Endometrium (tissue), 2 donors: Measurements from ENCODE around the gene ADAMTS2.

Experiments used
- FAIRE-seq: peaks from 2 replicates; lab custom pipeline; 2012; peaks lifted over from hg19 to GRCh38; lab: Jason Lieb, UNC
- donor health status: control.
- donor health status: control.

ADAMTS2 gene

DNA sequence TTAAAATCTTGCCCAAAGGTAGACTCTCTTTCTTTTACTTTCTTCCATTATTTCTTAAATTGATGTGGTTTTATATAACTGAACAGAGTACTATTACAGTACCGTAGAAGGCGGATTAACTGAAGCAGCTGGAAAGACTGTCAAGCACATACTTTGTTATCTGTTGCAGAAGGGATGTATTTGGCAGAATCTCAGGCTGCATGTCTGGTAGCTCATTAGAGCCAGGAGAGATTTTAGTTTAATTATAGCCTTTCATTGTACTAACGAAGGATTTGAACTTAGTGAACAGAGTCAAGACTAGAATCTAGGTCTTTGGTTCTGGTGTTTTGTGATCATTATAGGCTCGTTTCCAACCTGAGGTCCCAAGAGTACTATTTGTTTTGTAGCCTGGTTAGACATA, 264.5 kb downstream of the ADAMTS2 start:
- FAIRE-seq, result no peak

DNA sequence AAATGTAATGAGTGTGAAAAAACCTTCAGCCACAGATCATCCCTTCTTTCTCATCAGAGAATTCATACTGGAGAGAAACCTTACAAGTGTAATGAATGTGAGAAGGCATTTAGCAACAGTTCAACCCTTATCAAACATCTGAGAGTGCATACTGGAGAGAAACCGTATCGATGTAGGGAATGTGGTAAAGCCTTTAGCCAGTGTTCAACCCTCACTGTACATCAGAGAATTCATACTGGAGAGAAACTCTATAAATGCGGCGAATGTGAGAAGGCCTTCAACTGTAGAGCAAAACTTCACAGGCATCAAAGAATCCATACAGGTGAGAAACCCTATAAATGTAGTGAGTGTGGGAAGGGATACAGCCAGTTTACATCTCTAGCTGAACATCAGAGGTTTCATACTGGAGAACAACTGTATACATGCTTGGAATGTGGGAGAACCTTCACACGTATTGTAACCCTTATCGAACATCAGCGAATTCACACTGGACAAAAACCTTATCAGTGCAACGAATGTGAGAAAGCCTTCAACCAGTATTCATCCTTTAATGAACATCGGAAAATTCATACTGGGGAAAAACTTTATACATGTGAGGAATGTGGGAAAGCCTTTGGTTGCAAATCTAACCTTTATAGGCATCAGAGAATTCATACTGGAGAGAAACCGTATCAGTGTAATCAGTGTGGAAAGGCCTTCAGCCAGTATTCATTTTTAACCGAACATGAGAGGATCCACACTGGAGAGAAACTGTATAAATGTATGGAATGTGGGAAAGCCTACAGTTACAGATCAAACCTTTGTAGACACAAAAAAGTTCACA, 265.9 kb downstream of the ADAMTS2 start:
- FAIRE-seq, result no peak

GRCh38 chr5:179065703-179066102, 279.6 kb downstream of the ADAMTS2 start:
- FAIRE-seq, result no peak

GRCh38 chr5:179061025-179061424, 284.2 kb downstream of the ADAMTS2 start:
- no peak for FAIRE-seq
